Stimulated activated CD8-positive, alpha-beta memory T cell treated with anti-CD3 and anti-CD28 coated beads, Interleukin-15, amount 100 ng/mL, for 48 hours (primary cell): Measurements from ENCODE around the gene WLS.

Source experiments
- DNase-seq, 2 donors: peaks; one replicate each; pipeline ENCODE4 v3.0.0-alpha.2; 2020; ENCODE audit warnings: low read depth in 2 of 2

The WLS gene

DNA sequence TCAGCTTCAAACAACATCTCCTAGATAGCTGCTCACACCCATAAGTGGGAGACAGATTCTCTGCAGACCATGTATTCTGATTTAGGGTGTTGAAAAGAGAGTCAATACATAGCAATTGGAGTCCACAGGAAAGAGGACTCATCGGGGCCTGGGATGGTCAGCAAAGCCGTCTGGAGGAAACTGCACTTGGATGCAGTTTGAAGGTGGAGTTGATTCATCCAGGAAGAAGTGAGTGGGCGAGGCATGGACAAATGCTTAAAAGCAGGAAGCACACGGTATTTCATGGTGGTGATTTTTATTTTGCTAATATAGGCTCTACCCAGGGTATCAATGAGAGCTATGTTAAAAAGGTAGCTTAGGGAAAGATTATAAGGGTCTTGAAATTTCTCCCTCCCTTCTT lies 145.1 kb downstream of the WLS start:
- no peak for DNase-seq

DNA sequence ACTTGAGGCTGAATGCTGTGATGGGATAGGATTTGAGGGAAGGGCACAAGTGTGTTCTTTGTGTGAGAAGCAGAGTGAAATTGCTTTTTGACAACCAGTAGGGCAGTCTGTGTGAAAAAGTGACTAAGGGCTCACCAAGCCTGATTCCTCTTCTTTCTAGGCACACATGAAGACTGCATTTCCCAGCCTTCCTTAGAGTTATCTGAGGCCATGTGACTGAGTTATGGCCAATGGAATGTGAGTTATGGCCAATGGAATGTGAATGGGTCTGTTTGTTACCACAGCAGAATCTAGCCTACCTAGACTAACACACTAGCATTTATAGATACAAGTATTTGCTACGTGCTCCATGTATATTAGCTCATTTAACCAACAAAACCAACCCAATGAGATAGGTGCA lies 146.6 kb downstream of the WLS start:
- DNase-seq = no peak

GRCh38 chr1:68083686-68084085 lies 148.6 kb downstream of the WLS start:
- no peak for DNase-seq

DNA sequence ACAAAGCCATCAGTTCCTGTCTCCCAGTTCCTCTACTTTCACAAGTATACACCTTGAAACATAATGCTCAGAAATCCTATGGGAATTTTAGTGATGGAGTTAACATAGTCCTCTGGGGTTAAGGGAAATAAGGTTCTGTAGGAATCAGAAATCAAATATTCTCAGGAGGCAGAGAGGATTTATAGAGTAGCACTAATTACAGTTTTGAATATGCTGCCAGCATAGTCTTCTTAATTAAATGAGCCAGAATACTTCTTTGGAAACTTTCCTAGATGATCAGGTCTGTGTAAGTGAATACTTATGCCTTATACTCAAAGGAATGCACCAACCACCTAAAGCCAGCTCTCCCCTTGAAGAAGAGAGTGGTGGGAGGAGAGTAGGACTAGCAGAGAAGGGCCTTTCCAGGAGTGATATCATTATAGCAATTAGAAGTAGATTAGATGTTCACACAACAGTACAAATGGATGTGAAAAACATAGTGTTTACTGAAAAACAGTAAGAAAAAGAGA lies 150.5 kb downstream of the WLS start:
- no peak for DNase-seq

DNA sequence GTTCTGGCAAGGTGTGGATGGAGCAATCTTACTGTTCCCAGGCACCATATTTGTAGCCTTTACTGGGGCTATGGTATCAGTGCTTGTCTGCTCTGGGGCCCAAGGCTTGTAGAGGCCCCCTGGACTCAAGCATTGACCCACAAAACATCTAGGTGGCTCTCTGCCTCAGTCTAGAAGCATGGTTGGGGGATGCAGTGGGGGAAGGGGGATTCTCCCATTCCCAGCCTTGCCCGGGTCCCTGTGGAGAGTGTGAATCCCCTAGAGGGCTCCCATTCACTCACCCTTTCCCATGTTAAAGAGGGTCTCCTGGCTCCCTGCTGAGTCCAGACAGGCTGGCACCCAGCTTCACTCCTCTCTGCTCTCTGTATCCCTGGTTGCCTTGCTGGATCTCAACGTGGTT lies 153.7 kb downstream of the WLS start:
- DNase-seq = no peak
